ENCODE results near the gene CDH3. TPM values are rescaled to one million over a fixed set of nuclear protein-coding genes. Genes with fewer than 3 reads are reported as not detected.
A peak's percentile ranks its signal among the peaks of the same experiment; 100 is the strongest.

The CDH3 gene
- total and polyA plus RNA-seq, 2 of the 8 experiments (the other 6 are each of a cell fraction or from before 2014, with no cell fraction given), result 146 to 171 TPM

DNA sequence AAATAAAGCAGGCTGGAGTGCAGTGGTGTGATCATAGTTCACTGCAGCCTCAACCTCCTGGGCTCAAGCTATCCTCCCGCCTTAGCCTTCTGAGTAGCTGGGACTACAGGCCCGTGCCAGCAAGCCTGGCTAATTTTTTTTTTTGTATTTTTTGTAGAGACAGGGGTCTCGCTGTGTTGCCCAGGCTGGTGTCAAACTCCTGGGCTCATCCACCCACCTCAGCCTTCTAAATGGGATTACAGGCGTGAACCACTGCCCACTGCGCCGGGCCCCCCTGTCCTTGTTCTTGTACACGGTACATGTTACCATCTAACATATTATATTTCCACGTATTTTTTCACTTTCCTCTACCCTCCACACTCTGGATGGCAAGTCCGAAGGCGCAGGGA, 3.1 kb upstream of the CDH3 start:
- Histone ChIP-seq H3K27ac (ENCODE audit: low read depth, low read length) (no peak overlapping the region), H3K36me3 (ENCODE audit: control insufficient read depth in 2 of 4, insufficient read depth in 4 of 4, low read length in 3 of 4) (no peaks in the 10 kb centered on the region), H3K18ac (ENCODE audit: extremely low read depth, low read length) (0 out of 2 replicates have a peak overlapping the region, but pooled peaks have one; percentile 97), H2BK5ac (ENCODE audit: low read depth, low read length) (0 out of 2 replicates have a peak overlapping the region, but pooled peaks have one; percentile 87), H2AK5ac (ENCODE audit: low read depth, low read length) (no peak overlapping the region), H2BK20ac (ENCODE audit: low read length) (no peak overlapping the region), H3K9ac (replicated peaks in 1 of 4; ENCODE audit: extremely low read depth in 1 of 4, low read depth in 3 of 4, low read length in 3 of 4) (no peak overlapping the region), H3K14ac (ENCODE audit: insufficient read length) (no peak overlapping the region), H2BK12ac (ENCODE audit: low read depth, low read length) (no peak overlapping the region), H2BK15ac (ENCODE audit: low read length) (no peak overlapping the region; the same call in 1 of the 2 replicates), H4K8ac (ENCODE audit: extremely low read depth, insufficient read depth, low read length) (no peak overlapping the region), H3K4me2 (ENCODE audit: insufficient read depth in 1 of 2, low read depth in 2 of 2, low read length in 2 of 2) (peak overlapping the region; percentile 76 to 98), H4K20me1 (replicated peaks in 1 of 2; ENCODE audit: control insufficient read depth in 1 of 2, insufficient read depth in 2 of 2, low read length in 2 of 2) (peaks cover 0 to 2% of the 10 kb centered on the region in 2 experiments), H3K23ac (ENCODE audit: insufficient read length) (no peak overlapping the region), H3K4me3 (ENCODE audit: extremely low read depth in 1 of 4, insufficient read depth in 2 of 4, low read depth in 3 of 4, low read length in 4 of 4) (peak overlapping the region; percentile 22 to 58 (median 38); a peak in 7 of 8 replicates), H3K79me1 (ENCODE audit: low read depth, low read length) (no peaks in the 10 kb centered on the region), H3K4me1 (replicated peaks in 1 of 4; ENCODE audit: control insufficient read depth in 3 of 4, insufficient read depth in 4 of 4, low read length in 3 of 4) (peaks cover 9 to 14% (median 10%) of the 10 kb centered on the region in 4 experiments), H4K5ac (ENCODE audit: insufficient read length, low read depth, low read length) (no peak overlapping the region), H4K91ac (replicated peaks; ENCODE audit: insufficient read length, low read length) (no peak overlapping the region), H3K79me2 (ENCODE audit: control insufficient read depth in 1 of 2, insufficient read depth in 2 of 2, low read length in 2 of 2) (peaks cover 0 to 10% of the 10 kb centered on the region in 2 experiments; a peak in 3 of 4 replicates), H3K4ac (replicated peaks; ENCODE audit: insufficient read length, low read depth, low read length) (no peak overlapping the region), H2AFZ (ENCODE audit: low read length) (no peak overlapping the region), H3K9me3 (ENCODE audit: insufficient read depth in 2 of 2, low read depth in 1 of 2, low read length in 1 of 2) (no peaks in the 10 kb centered on the region), H2BK120ac (replicated peaks; ENCODE audit: low read depth, low read length) (no peak overlapping the region), H3K27me3 (replicated peaks in 1 of 4; ENCODE audit: control insufficient read depth in 3 of 4, extremely low read depth in 1 of 4, insufficient read depth in 3 of 4, low read length in 3 of 4) (peaks cover 0 to 11% (median 10%) of the 10 kb centered on the region in 4 experiments; a peak in 4 of 7 replicates), H3K23me2 (ENCODE audit: low read depth, low read length) (peaks cover 17% of the 10 kb centered on the region), H3K56ac (replicated peaks; ENCODE audit: insufficient read length, low read depth, low read length) (no peak overlapping the region)
- WGBS, 2 experiments (ENCODE audit: extremely low coverage in 1 of 2, insufficient coverage in 1 of 2, insufficient read length in 1 of 2, insufficient replicate concordance in 2 of 2, low coverage in 1 of 2, low lambda C conversion rate in 2 of 2, missing lambda C conversion rate in 1 of 2), result 72% methylated on average over 10 of the region's 10 CpGs; no CpG with 5 or more reads in 1 of the 2 experiments
- ChIA-PET POLR2A (ENCODE audit: partially characterized antibody) (interaction anchor here (0.6 to 1.4 kb wide), 13 partner anchors 8 to 276 kb away, joined by 3 to 14 read pairs (median 3); no protein-coding TSS in a partner anchor), CTCF (ENCODE audit: partially characterized antibody) (interaction anchor here (1.0 to 1.7 kb wide), 3 partner anchors 16 to 115 kb away, joined by 3 to 5 read pairs (median 4); no protein-coding TSS in a partner anchor)
- no peak for DNase-seq (ENCODE audit: low read depth in 1 of 2, low spot score in 2 of 2)
- no peak for FAIRE-seq
- TF ChIP-seq RFX5 (IDR thresholded peaks at IDR 0.05; ENCODE audit: borderline replicate concordance, low read depth, low read length), result no peak
